ENCODE results near the gene UBE2F.
"Not testable (repeated sequence)": the region's sequence is repeated elsewhere in the genome, so short reads cannot be mapped to it uniquely, and the experiment has no call there.

Gene UBE2F

DNA sequence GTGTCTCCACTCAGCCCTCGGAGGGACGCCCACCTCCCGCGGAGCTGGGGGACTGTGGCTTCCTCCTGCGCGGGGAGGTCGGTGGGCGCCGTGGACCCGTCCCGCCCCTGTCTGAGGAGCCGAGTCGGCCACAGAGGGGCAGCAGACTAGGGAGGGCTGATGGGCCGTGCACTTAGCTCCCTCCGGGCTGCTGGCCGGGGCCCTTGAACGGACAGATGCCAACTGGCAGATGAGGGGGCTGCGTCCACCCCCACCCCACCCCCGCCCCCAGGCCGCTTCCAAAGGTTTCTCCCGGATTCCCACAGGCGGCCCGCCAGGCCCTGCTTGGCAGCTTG, 10.4 kb upstream of the UBE2F start:
- H3K36me3 Mint-ChIP-seq (ENCODE audit: low read depth): peaks cover 2% of the 10 kb centered on the region
- peaks cover 12% of the 10 kb centered on the region for H3K9me3 Mint-ChIP-seq
- H3K4me3 Mint-ChIP-seq: no peak overlapping the region
- intact Hi-C loops (cut with micrococcal nuclease): no loop called here
- peaks cover 11% of the 10 kb centered on the region for H3K4me1 Mint-ChIP-seq (ENCODE audit: low read depth)
- H3K27ac Mint-ChIP-seq: no peak overlapping the region
- peaks cover 49% of the 10 kb centered on the region for H3K27me3 Mint-ChIP-seq

DNA sequence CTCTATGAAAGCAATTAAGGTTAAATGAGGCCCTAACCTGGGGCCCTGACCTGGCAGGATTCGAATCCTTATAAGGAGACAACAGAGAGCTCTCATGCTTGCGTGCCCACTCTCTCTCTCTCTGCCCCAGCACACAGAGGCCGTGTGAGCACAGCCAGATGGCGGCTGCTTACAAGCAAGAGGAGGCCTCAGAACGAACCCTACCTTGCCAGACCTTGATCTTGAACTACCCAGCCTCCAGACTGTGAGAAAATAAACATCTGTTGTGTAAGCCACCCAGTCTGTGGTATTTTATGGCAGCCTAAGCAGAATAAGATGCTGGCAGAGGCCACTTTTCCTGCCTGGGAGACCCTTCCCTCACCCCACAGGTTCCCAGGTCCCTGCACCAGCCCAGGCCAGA, 5.2 kb upstream of the UBE2F start:
- H3K36me3 Mint-ChIP-seq (ENCODE audit: low read depth): peaks cover 18% of the 10 kb centered on the region
- H3K4me3 Mint-ChIP-seq: no peak overlapping the region
- no peak overlapping the region for H3K27ac Mint-ChIP-seq
- peaks cover 39% of the 10 kb centered on the region for H3K9me3 Mint-ChIP-seq
- H3K27me3 Mint-ChIP-seq: peaks cover 21% of the 10 kb centered on the region
- H3K4me1 Mint-ChIP-seq (ENCODE audit: low read depth): peaks cover 17% of the 10 kb centered on the region
- intact Hi-C loops (cut with micrococcal nuclease): no loop called here

- H3K27ac Mint-ChIP-seq: no peak overlapping the region
- H3K27me3 Mint-ChIP-seq: peaks cover 13% of the 10 kb centered on the region
- intact Hi-C loops (cut with micrococcal nuclease): no loop called here
- H3K36me3 Mint-ChIP-seq (ENCODE audit: low read depth): peaks cover 22% of the 10 kb centered on the region
- H3K4me1 Mint-ChIP-seq (ENCODE audit: low read depth): peaks cover 12% of the 10 kb centered on the region
- peaks cover 39% of the 10 kb centered on the region for H3K9me3 Mint-ChIP-seq
- H3K4me3 Mint-ChIP-seq: no peak overlapping the region
These were observed 4.3 kb upstream of the UBE2F start for GRCh38 chr2:237962432-237963084.

- peaks cover 39% of the 10 kb centered on the region for H3K9me3 Mint-ChIP-seq
- intact Hi-C loops (cut with micrococcal nuclease); H3K4me3 Mint-ChIP-seq; H3K27ac Mint-ChIP-seq; H3K27me3 Mint-ChIP-seq: not testable (repeated sequence)
- H3K4me1 Mint-ChIP-seq (ENCODE audit: low read depth): peaks cover 22% of the 10 kb centered on the region
- peaks cover 31% of the 10 kb centered on the region for H3K36me3 Mint-ChIP-seq (ENCODE audit: low read depth)
These were observed 3.3 kb upstream of the UBE2F start for GRCh38 chr2:237963490-237963991.

GRCh38 chr2:237964194-237964577, 2.6 kb upstream of the UBE2F start:
- Mint-ChIP-seq H3K4me3 (no peak overlapping the region), H3K4me1 (ENCODE audit: low read depth) (peaks cover 29% of the 10 kb centered on the region), H3K27ac (no peak overlapping the region), H3K36me3 (ENCODE audit: low read depth) (peaks cover 36% of the 10 kb centered on the region), H3K27me3 (peaks cover 2% of the 10 kb centered on the region), H3K9me3 (peaks cover 39% of the 10 kb centered on the region)
- intact Hi-C loops (cut with micrococcal nuclease): no loop called here

- H3K9me3 Mint-ChIP-seq: peaks cover 39% of the 10 kb centered on the region
- intact Hi-C loops (cut with micrococcal nuclease): loop anchor here (5.0 kb wide), 2 partner anchors 32 to 97 kb away; no protein-coding TSS in a partner anchor
- no peak overlapping the region for H3K4me3 Mint-ChIP-seq
- peaks cover 42% of the 10 kb centered on the region for H3K36me3 Mint-ChIP-seq (ENCODE audit: low read depth)
- H3K27me3 Mint-ChIP-seq: no peaks in the 10 kb centered on the region
- H3K27ac Mint-ChIP-seq: no peak overlapping the region
- peaks cover 35% of the 10 kb centered on the region for H3K4me1 Mint-ChIP-seq (ENCODE audit: low read depth)
These were observed 2.0 kb upstream of the UBE2F start for GRCh38 chr2:237964578-237965404.

GRCh38 chr2:237965844-237966243, 970 bp upstream of the UBE2F start:
- intact Hi-C loops (cut with micrococcal nuclease): loop anchor here (5.0 kb wide), 2 partner anchors 34 to 99 kb away; no protein-coding TSS in a partner anchor
- not testable (repeated sequence) for H3K27me3 Mint-ChIP-seq
- Mint-ChIP-seq H3K4me3 (peak overlapping the region; percentile 79), H3K36me3 (ENCODE audit: low read depth) (peaks cover 53% of the 10 kb centered on the region), H3K9me3 (peaks cover 32% of the 10 kb centered on the region), H3K4me1 (ENCODE audit: low read depth) (peaks cover 44% of the 10 kb centered on the region), H3K27ac (peak overlapping the region; percentile 94)

GRCh38 chr2:237966250-237966564, 607 bp upstream of the UBE2F start:
- Mint-ChIP-seq H3K4me3 (peak overlapping the region; percentile 79), H3K4me1 (ENCODE audit: low read depth) (peaks cover 48% of the 10 kb centered on the region), H3K27ac (peak overlapping the region; percentile 94), H3K27me3 (no peaks in the 10 kb centered on the region), H3K36me3 (ENCODE audit: low read depth) (peaks cover 56% of the 10 kb centered on the region), H3K9me3 (peaks cover 29% of the 10 kb centered on the region)
- intact Hi-C loops (cut with micrococcal nuclease): loop anchor here (5.0 kb wide), 2 partner anchors 34 to 99 kb away; no protein-coding TSS in a partner anchor

DNA sequence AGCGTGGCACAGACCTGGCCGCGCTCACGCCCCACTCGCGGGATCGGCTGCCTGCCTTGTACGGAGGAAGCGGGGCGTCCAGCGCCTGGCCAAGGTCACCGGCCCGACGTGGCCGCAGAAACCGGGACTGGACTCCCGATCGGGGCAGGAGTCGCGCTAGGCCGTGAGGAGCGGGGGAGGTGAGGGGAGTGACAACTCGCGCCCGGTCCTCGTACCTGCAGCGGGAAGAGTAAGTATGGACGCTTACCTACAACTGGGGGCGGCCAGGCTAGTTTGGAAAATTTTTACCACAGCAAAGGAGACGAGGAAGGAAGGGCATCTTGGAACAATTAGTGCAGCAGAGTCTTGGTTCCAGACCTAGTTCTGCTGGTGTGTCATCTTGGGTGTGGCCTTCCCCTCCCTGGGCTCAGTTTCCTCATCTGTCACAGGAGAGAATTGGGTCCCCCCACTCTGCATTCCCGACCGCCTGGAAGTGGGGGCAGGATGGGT, 693 bp downstream of the UBE2F start:
- peak overlapping the region; percentile 90 for H3K4me3 Mint-ChIP-seq
- peaks cover 16% of the 10 kb centered on the region for H3K9me3 Mint-ChIP-seq
- peaks cover 49% of the 10 kb centered on the region for H3K36me3 Mint-ChIP-seq (ENCODE audit: low read depth)
- intact Hi-C loops (cut with micrococcal nuclease): loop anchor here (5.0 kb wide), 2 partner anchors 35 to 100 kb away; no protein-coding TSS in a partner anchor
- no peaks in the 10 kb centered on the region for H3K27me3 Mint-ChIP-seq
- H3K27ac Mint-ChIP-seq: peak overlapping the region; percentile 94
- H3K4me1 Mint-ChIP-seq (ENCODE audit: low read depth): peaks cover 59% of the 10 kb centered on the region

- peak overlapping the region; percentile 90 for H3K4me3 Mint-ChIP-seq
- H3K4me1 Mint-ChIP-seq (ENCODE audit: low read depth): peaks cover 64% of the 10 kb centered on the region
- peaks cover 48% of the 10 kb centered on the region for H3K36me3 Mint-ChIP-seq (ENCODE audit: low read depth)
- H3K27ac Mint-ChIP-seq: peak overlapping the region; percentile 94
- intact Hi-C loops (cut with micrococcal nuclease): loop anchor here (2.0 to 5.0 kb wide), 3 partner anchors 36 to 101 kb away; partner anchors contain the start of gene SCLY
- H3K27me3 Mint-ChIP-seq: no peaks in the 10 kb centered on the region
- H3K9me3 Mint-ChIP-seq: peaks cover 10% of the 10 kb centered on the region
These were observed 1.4 kb downstream of the UBE2F start for GRCh38 chr2:237968048-237968862.

DNA sequence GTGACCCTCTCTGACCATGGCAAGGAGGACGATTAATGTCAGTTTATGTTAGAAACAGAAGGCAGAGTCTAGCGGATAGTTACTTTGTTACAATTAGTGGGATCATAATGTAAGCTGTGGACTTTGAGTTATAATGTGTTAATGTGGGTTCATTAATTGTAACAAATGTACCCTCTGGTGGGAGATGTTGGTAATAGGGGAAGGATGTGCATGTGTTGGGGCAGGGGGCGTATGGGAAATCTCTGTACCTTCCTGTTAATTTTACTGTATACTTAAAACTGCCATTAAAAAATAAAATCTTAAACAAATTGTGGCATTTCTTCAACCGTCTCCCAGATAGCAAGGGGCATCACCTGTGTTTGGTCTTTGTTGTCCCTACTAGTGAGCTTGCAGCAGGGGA, 4.8 kb downstream of the UBE2F start:
- peaks cover 82% of the 10 kb centered on the region for H3K36me3 Mint-ChIP-seq (ENCODE audit: low read depth)
- no peaks in the 10 kb centered on the region for H3K9me3 Mint-ChIP-seq
- no peak overlapping the region for H3K27ac Mint-ChIP-seq
- peaks cover 69% of the 10 kb centered on the region for H3K4me1 Mint-ChIP-seq (ENCODE audit: low read depth)
- H3K27me3 Mint-ChIP-seq: no peaks in the 10 kb centered on the region
- intact Hi-C loops (cut with micrococcal nuclease): no loop called here
- H3K4me3 Mint-ChIP-seq: no peak overlapping the region

- no peak overlapping the region for H3K4me3 Mint-ChIP-seq
- intact Hi-C loops (cut with micrococcal nuclease): no loop called here
- H3K27ac Mint-ChIP-seq: no peak overlapping the region
- peaks cover 73% of the 10 kb centered on the region for H3K4me1 Mint-ChIP-seq (ENCODE audit: low read depth)
- H3K36me3 Mint-ChIP-seq (ENCODE audit: low read depth): peaks cover 88% of the 10 kb centered on the region
- no peaks in the 10 kb centered on the region for H3K9me3 Mint-ChIP-seq
- no peaks in the 10 kb centered on the region for H3K27me3 Mint-ChIP-seq
These were observed 5.4 kb downstream of the UBE2F start for GRCh38 chr2:237972211-237972610.

DNA sequence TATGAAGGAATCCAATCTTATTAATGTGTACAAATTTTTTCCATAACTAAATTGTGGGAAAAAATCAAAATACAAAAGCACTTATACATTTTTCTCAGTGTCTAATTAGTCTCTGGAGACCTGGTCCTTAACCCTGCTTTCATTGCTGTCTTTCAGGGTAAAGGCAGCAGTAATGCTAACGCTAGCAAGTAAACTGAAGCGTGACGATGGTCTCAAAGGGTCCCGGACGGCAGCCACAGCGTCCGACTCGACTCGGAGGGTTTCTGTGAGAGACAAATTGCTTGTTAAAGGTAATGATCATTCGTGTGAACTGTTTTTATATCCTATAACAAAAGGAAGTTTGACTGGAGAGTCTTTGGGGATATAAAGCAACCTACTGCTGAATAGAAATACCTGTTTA, 6.1 kb downstream of the UBE2F start:
- Mint-ChIP-seq H3K4me3 (no peak overlapping the region), H3K36me3 (ENCODE audit: low read depth) (peaks cover 88% of the 10 kb centered on the region), H3K27ac (peak overlapping the region; percentile 39), H3K4me1 (ENCODE audit: low read depth) (peaks cover 75% of the 10 kb centered on the region), H3K9me3 (no peaks in the 10 kb centered on the region), H3K27me3 (no peaks in the 10 kb centered on the region)
- intact Hi-C loops (cut with micrococcal nuclease): no loop called here
